GM21576 (cell line): ENCODE measurements around the gene ACTR3C.
A peak's percentile ranks its signal among the peaks of the same experiment; 100 is the strongest.
"Not testable (repeated sequence)": the region's sequence is repeated elsewhere in the genome, so short reads cannot be mapped to it uniquely, and the experiment has no call there.

Experiments
- ATAC-seq: cut with Tn5 transposase; IDR thresholded peaks from one replicate; pipeline ENCODE4 v1.9.1; 2021; ENCODE audit warnings: mild to moderate bottlenecking, moderate library complexity; ENCODE audit not compliant: unreplicated experiment

The ACTR3C gene

DNA sequence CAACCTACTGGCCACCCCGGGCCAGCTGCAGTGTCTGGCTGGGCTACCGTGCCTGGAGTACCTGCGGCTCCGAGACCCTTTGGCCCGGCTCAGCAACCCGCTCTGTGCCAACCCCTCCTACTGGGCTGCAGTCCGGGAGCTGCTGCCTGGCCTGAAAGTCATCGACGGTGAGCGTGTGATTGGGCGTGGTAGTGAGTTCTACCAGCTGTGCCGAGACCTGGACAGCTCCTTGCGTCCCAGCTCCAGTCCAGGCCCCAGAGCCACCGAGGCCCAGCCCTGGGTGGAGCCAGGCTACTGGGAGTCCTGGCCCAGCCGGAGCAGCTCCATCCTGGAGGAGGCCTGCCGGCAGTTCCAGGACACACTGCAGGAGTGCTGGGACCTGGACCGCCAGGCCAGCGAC lies 13.8 kb upstream of the ACTR3C start:
- ATAC-seq = no peak

DNA sequence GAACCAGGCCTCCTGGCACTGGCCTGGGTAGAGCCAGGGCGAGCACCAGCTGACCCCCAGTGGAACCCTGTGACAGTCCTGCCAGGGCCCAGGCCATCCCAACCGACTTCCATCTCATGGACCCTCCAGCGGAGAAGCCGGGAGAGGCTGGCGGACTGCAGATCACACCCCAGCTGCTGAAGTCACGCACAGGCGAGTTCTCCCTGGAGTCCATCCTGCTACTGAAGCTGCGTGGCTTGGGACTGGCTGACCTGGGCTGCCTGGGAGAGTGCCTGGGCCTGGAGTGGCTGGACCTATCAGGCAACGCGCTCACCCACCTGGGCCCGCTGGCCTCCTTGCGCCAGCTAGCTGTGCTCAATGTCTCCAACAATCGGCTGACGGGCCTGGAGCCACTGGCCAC lies 13.4 kb upstream of the ACTR3C start:
- ATAC-seq = no peak

DNA sequence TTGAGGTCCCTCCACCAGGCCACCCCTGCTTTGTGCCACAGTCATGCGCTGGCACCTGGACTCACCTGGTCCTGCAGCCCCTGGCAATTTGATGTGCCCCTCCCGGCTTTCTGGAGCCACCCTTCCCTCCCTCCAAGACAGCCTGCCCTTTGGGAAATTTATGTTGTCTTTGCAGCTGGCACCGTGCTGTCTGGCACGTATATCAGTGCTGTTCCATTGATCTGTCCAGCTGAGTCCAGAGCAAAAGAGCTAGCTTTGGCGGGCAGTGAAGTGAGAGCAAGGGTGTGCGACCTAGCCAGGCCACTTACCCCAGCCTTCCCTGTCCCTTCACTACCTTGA lies 12.4 kb upstream of the ACTR3C start:
- ATAC-seq = no peak

DNA sequence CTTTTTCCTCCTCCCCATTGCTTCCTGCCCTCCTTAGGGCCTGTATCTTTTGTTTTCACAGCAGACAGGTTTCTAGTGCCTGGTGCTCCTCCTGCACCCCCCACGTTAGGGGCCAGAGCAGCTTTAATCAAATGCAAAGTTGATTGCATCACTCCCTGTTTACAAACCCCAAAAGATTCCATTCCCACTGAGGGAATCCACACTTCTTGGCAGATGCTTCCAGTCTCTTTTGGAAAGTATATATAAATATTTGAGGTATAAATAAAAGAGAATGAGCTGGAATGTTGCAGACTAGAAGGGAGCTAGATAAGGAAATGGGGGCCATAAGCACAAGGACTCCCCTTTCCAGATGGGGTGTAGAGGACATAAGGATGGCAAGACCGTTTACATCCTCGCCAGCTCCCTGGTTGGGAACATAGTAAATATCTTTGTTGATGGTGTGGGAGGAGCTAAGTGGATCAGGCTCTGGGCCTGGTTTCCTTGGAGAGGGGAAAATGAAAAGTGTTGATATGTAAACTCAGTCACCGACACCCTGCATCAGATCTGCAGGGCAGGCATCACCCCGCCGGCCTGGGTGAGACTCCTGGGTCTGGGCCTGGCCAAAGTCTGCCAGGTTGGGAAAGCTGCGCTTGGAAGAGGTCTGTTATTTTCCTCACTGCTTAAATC lies 11.9 kb upstream of the ACTR3C start:
- ATAC-seq = no peak

DNA sequence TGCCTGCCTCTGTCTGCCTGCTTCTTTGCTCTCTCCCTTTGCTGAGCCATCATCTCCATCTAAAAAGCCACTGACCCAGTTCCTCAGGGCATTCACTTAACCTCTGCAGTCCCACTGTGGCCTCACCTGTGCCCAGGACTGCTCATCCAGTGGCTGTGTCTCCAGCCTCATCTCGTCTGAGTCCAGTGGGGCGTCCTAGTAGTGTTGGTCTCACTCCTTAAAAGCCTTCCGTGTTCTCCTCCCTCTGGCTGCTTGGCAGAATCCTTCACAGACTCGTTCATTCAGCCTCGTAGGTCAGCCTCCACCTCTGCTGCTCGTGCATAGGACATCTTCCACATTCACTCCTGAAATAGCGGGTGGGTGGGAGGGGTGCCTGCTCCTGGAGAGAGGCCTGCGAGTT lies 10.8 kb upstream of the ACTR3C start:
- no peak for ATAC-seq

DNA sequence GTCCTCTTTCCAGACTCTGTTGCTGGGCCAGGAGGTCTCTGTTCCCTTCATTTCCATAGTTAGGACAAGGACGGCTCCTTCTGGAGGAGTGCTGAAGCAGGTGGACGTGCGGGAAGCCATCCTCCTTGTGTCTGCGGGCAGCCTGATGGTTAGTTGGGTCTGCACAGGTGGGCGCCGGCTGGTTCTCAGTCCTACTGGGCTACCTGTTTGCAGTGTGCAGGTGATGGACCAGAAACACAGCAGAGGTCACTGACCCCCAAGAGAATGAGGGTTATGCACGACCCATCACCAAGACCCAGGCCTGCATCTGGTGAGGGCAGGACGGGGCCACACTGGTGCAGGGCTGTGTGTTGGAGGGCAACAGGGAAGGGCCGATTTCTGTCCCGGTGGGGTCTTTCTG lies 10.3 kb upstream of the ACTR3C start:
- ATAC-seq = no peak

DNA sequence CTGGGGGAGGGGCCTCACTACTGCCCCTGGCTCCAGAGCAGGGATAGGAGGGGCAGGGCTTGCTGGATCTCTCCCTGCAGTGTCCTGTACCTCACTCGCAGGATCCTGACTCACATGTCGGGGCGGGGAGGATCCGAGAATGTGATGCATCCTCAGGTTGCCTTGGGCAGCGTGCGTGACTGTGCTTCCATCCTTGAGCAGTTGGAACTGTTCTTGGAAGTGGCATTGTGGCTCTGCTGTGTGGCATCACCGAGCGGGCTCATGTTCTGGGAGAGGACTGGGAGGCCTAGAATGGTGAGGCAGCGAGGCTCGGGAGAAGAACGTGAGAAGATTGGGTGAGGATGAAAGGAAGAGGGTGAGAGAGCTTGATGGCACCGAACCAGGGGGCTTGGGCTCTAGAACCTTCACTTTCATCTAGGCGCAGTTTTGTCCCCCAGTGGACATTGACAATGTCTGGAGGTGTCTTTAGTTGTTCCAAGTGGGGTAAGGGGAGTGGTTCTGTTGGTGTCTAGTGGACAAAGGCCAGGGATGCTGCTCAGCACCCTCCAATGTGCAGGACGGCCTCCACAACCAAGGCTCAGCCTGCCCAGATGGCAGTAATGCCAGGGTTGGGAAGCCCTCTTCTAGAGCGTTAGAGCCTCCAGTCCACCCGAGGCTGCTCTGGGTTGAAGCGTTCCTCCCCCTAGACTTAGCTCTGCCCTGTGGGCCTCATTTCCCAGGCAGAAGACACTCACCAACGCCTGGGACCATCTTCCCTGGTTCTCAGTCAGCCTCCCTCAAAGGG lies 9.7 kb upstream of the ACTR3C start:
- ATAC-seq = no peak

DNA sequence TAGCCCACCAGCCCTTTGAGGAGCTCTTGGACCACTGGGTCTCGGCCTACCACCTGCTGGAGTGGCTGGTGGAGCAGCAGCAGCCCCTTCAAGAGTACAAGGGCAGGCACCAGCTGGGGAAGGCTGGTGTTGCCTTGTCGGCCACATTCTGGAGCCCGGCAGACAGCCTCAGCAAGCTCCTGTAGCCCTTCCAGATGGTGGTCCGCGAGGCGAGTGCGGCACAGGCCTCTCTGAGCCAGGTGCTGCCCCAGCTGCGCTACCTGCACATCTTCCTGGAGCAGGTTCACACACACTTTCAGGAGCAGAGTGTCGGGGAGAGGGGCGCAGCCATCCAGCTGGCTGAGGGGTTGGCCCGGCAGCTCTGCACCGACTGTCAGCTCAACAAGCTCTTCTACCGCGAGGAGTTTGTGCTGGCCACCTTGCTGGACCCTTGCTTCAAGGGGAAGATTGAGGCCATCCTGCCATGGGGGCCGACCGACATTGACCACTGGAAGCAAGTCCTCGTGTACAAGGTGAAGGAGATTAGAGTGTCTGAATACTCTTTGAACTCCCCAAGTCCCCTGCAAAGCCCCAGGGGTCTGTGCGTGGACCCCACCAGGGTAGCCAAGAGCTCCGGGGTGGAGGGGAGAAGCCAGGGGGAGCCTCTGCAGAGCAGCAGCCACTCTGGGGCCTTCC lies 7.0 kb upstream of the ACTR3C start:
- no peak for ATAC-seq

DNA sequence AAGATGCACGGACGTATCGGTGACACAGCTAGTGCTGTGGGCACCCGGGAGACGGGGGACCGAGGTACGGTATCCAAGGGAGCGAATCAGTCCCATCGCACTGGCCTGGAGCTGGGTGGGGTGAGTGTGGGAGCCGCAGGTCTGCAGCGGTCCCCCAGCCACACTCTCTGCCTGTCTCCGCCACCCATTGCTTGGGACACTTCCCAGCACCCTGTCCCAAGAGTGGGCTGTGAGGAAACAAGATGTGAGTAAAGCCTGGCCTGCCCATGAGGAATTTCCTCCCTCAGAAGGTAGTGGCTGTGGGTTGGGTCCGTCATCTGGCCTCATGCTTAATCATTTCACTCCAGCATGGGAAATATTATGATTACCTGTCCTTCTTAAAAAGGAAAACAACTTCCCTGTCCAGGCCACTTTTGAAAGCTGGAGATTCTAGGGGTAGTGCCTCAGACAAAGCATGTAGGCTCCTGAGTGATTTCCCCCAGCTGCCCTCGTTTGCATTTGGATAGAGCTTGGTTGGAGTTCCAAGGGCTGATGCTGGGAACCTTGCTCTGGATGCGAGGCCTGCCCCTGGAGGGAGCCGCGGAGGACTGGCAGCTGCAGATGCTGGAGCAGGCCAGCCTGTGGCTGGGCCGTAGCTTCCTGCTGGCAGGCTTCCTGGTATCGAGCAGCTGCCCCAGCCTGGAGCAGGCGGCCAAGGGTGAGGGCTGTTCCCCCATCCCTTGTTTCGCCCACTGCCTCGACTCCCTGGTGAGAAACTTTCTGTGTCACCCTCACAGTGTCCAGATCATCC lies 6.2 kb upstream of the ACTR3C start:
- no peak for ATAC-seq

DNA sequence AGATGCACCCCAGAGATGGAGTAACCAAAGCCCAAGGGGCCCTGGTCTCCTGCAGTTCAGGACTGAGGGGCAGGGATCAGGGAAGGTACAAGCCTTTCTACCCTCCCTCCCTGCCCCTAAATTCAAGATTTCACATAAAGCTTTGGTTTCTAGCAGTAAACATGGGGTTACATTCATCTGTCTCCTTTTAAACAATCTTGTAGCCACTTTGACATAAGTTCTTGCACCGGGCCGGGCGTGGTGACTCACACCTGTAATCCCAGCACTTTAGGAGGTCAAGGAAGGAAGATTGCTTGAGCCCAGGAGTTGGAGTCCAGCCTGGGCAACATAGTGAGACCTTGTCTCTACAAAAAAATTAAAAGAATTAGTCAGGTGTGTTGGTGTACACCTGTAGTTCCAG lies 4.0 kb upstream of the ACTR3C start:
- ATAC-seq = no peak

DNA sequence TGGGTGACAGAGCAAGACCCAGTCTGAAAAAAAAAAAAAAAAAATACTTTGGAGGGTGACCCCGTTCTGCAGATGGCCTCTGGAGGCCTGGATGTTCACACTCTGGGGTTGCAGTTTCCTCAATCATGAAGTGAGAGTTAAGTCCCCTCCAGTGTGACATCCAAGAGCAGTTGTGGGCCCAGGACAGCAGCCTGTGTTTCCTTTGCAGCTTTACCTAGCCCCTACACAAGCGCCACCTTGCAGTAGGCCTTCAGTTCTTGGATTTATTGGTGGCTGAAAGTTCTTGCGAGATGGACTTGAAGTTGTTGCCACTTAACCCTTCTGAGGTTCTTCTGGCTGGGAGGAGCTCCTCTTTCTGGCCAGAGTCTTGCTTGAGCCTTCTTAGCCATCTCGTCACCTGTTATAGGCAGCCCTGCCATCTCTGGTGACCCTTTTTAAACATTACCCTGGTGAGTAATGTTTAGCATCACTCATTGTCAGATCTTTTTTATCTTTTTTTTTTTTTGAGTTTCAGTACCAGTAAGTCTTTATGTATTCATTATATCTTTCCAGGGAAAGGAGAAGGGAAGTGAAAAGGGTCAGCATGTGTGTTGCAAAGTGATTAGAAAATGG lies 3.4 kb upstream of the ACTR3C start:
- ATAC-seq = no peak

DNA sequence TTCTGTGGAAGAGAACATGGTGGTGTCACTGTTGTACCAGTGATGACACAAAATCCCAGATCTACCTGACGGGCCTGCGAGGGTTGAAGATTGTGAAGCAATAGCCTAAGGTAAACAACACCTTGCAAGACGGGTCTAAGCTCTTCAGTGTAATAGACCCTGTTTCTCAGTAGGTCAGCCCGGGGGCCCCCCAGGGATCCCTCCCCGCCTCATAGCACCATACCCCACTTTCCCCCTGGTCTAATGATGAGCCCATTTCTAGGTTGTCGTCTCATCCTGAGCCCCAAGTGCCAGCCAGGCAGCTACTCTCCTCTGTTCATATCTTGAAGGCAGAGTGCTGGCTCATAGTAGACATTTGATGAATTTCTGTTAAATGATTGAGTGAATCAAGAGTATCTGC lies 2.6 kb upstream of the ACTR3C start:
- ATAC-seq = no peak

DNA sequence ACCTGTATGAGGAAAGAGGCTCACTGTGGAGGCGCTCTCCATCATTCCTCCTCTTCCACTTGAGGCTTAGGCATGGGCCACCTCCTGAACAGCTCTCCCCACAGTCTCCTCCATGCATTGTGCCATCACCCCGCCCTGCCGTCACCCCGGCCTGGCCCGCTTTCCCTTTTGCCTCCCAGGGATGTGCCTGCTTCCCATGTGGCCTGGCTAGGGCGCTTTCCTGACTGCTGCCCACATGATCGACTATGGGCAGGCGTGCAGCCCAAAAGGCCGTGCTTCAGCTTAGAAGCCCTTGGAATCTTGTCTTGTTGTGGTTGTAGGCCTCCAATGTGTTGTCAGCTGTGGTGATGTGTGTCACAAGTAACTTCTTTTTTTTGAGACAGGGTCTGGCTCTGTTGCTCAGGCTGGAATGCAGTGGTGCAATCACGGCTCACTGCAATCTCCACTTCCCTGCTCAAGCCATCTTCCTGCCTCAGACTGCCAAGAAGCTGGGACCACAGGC lies 1.8 kb upstream of the ACTR3C start:
- ATAC-seq = no peak

DNA sequence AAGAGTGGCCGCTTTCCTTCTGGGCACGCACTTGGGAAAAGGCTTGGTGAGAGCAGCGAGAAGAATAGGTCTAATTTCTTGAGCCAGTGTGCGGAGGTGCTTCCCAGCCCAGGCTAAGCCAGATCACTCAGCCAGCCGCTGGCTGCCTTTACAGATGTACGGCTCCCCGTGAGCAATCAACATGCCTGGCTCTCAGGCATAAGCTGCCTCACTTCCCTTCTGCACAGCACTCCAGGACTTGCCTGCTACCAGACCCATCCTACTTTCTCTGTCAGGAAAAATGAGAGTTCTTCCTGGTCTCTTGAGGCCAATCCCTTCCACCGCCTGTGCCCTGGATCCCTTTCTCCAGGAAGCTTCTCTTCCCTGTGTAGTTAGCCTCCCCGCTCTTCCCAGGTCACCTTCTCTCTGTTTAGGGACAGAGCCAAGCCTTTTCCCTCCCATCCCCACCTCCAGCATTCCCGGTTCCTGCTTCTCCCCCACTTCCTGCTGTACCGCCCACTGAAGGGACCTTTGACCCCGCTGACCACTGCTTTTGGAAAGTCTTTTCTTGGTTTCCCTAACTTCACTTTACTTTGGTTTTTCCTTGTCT lies 1.1 kb upstream of the ACTR3C start:
- ATAC-seq = no peak

DNA sequence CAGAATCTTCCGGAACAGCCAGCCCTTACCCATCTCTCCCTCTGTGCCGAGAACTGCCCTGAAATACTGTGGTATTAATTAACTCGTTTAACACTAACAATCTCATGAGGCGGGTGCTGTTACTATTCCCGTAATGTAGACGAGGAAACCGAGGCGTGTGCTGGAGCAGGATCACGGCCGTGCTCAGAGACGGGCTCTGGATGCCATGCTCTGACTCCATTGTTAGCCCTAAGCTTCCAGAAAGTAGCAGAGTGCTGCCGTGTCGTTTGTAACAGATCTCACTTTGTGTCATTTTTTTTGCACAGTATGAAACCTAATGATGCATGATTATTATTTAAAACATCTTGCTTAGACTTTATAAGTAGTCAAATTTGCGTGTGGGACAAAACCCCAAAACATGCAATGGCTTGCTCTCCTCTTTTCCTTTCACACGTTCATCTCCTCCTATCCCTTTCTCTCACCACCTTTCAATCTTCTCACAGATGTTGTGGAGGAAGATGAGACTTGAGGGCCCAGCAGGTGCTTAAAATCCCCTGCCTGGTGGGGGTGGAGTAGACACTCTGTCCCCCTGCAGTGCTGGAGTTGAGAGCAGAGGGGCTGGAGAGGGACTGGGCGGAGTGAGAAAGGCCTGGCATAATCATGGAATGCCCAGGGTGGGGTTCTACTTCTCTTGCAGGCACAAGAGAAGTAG lies 482 bp upstream of the ACTR3C start:
- peak; percentile 18 for ATAC-seq

DNA sequence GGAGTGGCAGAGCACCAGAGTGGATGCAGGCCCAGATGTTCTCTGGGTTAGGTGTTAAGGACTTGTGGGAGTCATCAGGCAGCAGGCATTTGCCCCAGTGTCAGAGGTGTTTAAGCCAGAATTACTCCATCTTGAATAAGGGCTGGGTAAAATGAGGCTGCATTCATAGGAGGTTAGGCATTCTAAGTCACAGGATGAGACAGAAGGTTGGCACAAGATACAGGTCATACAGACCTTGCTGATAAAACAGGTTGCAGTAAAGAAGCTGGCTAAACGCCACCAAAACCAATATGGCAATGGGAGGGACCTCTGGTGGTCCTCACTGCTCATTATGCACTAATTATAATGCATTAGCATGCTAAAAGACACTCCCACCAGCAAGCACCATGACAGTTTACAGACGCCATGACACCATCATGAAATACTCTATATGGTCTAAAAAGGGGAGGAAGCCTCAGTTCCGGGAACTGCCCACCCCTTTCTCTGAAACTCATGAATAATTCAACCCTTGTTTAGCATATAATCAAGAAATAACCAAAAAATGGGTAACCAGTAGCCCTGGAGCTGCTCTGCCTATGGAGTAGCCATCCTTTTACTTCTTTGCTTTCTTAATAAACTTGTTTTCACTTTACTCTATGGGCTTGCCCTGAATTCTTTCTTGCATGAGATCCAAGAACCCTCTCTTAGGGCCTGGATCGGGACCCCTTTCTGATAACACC lies 1.1 kb downstream of the ACTR3C start:
- no peak for ATAC-seq

DNA sequence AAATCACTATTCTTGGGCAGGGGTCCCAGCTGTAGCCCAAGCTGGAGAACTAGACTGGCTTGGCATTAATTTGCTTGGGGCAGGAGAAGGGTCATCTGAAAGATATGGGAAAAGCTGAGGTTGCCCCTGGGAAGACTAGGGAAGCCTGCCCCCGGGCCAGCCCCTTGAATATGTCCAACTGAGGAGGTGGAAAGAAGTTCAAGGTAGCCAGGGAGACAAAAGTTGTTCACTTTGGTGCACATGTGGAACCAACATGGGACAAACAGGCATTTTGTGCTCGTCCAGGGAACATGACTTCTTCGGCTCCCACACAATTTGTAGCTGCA lies 1.6 kb downstream of the ACTR3C start:
- no peak for ATAC-seq

DNA sequence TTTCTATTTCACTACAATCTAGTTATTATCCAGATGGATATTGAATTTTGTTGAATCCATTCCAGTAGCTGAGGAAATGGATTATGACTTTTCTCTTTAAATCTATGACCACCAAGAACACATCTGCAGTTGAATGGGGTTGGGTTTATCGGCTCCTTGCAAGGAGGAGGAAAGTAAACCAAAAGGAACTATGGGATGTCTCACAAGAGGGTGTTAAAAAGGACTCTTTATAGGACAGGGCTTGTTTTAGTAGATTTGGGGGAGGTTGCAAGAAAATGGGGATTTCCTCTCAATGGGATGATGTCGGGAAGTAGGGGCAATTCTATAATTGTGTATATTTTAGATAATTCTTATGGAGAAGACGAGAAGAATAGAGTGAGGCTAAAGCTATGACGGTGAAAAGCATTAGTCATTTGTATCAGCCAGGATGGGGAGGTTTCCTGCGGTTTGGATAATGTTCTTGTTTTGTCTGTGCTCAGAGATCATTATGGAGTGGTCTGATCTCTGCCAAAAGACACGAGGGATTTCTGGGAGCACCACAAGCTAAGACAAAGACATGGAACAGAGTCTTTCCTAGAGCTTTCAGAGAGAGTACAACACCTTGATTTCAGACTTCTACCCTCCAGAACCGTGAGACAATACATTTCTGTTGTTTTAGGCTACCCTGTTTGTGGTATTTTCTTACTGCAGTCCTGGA lies 5.4 kb downstream of the ACTR3C start:
- ATAC-seq = no peak

DNA sequence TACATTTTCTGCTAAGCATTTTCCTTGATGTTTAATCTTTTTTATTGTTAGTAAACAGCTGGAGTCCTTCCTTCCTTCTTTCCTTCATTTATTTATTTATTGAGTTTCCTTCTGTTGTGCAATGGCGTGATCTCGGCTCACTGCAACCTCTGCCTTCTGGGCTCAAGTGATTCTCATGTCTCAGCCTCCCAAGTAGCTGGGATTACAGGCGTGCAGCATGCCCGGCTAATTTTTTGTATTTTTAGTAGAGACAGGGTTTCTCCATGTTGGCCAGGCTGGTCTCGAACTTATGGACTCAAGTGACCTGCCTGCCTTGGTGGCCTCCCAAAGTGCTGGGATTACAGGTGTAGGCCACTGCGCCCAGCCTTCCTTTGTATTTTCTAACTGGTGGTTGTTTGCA lies 6.4 kb downstream of the ACTR3C start:
- not testable (repeated sequence) for ATAC-seq
